Osteoblast (primary cell): ENCODE measurements around the gene CX3CR1. TPM values are rescaled to one million over a fixed set of nuclear protein-coding genes. Genes with fewer than 3 reads are reported as not detected.

Source experiments
- DNase-seq: peaks from one replicate; pipeline ENCODE4 v3.0.0; 2011; ENCODE audit warnings: low spot score, mixed read lengths; ENCODE audit not compliant: insufficient read length; ENCODE audit errors: missing footprints
- H2AFZ ChIP-seq: 2 replicates; pipeline ENCODE4 v1.6.0; 2011; ENCODE audit warnings: mild to moderate bottlenecking, low read length
- H3K27ac ChIP-seq: 2 replicates; pipeline ENCODE4 v1.5.1; 2011; ENCODE audit warnings: mild to moderate bottlenecking, low read depth, low read length, moderate library complexity
- H3K27me3 ChIP-seq: 2 replicates; pipeline ENCODE4 v1.6.0; 2012; ENCODE audit warnings: mild to moderate bottlenecking, control low read depth, inconsistent platforms, low read length, moderate library complexity; ENCODE audit not compliant: insufficient read depth
- H3K36me3 ChIP-seq: 2 replicates; pipeline ENCODE4 v1.5.1; 2011; ENCODE audit warnings: mild to moderate bottlenecking, low read length, control low read depth, moderate library complexity; ENCODE audit not compliant: insufficient read depth
- H3K4me1 ChIP-seq: 2 replicates; pipeline ENCODE4 v1.5.1; 2011; ENCODE audit warnings: mild to moderate bottlenecking, low read length, control low read depth, moderate library complexity; ENCODE audit not compliant: insufficient read depth
- H3K4me2 ChIP-seq: 2 replicates; pipeline ENCODE4 v1.6.0; 2011; ENCODE audit warnings: mild to moderate bottlenecking, low read length; ENCODE audit not compliant: insufficient read depth
- H3K4me3 ChIP-seq: fragments of 200-600 bp; sonication (generic); 3 replicates; pipeline ENCODE4 v1.5.1; 2012; ENCODE audit warnings: mild to moderate bottlenecking, low read length, inconsistent platforms; ENCODE audit not compliant: insufficient read depth
- H3K79me2 ChIP-seq: 2 replicates; pipeline ENCODE4 v1.6.0; 2012; ENCODE audit warnings: mild to moderate bottlenecking, low read length, control low read depth, inconsistent platforms; ENCODE audit not compliant: insufficient read depth
- H3K9me3 ChIP-seq: 2 replicates; pipeline ENCODE4 v1.5.1; 2011; ENCODE audit warnings: low read depth, low read length, control low read depth
- H4K20me1 ChIP-seq: 2 replicates; pipeline ENCODE4 v1.6.0; 2012; ENCODE audit warnings: mild to moderate bottlenecking, low read length, control low read depth; ENCODE audit not compliant: insufficient read depth
- total RNA-seq: library from RNA; depleted of rRNA; stranded (reverse); fragments of >200 nt; gene quantifications from 2 replicates; pipeline ENCODE4 v1.2.3, GENCODE V29; 2012
- TF ChIP-seq, protein P1 (sequence below): IDR thresholded peaks from 2 replicates; pipeline ENCODE4 v1.5.1; 2011; ENCODE audit warnings: mild to moderate bottlenecking, low read depth, low read length, moderate library complexity; ENCODE audit errors: extremely low read depth

The CX3CR1 gene
- total RNA-seq, 1 donor: under 0.01 TPM

DNA sequence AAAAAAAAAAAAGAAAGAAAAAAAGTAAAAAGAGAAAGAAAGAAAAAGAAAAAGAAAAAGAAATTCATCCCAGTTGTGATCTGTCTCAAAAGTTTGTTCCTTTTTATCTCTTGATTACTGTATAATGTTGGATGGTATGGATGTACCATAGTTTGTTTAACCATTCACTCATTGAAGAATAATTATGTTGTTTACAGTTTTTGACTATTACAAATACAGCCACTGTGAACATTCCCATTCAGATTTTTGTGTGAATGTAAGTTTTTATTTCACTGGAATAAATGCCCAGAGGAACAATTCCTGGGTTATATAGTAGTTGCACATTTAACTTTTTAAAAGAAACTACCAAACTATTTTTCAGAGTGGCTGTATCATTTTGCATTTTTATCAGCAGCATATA lies 39.4 kb upstream of the CX3CR1 start:
- no peaks in the 10 kb centered on the region for H4K20me1 ChIP-seq
- no peak for DNase-seq
- H3K4me1 ChIP-seq: no peaks in the 10 kb centered on the region
- no peaks in the 10 kb centered on the region for H3K27me3 ChIP-seq
- no peak overlapping the region for H3K27ac ChIP-seq
- no peak overlapping the region for H2AFZ ChIP-seq
- no peaks in the 10 kb centered on the region for H3K9me3 ChIP-seq
- no peaks in the 10 kb centered on the region for H3K79me2 ChIP-seq
- TF ChIP-seq, protein P1, sequence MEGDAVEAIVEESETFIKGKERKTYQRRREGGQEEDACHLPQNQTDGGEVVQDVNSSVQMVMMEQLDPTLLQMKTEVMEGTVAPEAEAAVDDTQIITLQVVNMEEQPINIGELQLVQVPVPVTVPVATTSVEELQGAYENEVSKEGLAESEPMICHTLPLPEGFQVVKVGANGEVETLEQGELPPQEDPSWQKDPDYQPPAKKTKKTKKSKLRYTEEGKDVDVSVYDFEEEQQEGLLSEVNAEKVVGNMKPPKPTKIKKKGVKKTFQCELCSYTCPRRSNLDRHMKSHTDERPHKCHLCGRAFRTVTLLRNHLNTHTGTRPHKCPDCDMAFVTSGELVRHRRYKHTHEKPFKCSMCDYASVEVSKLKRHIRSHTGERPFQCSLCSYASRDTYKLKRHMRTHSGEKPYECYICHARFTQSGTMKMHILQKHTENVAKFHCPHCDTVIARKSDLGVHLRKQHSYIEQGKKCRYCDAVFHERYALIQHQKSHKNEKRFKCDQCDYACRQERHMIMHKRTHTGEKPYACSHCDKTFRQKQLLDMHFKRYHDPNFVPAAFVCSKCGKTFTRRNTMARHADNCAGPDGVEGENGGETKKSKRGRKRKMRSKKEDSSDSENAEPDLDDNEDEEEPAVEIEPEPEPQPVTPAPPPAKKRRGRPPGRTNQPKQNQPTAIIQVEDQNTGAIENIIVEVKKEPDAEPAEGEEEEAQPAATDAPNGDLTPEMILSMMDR: no peak
- H3K4me3 ChIP-seq: no peak overlapping the region
- no peaks in the 10 kb centered on the region for H3K36me3 ChIP-seq
- no peak overlapping the region for H3K4me2 ChIP-seq

GRCh38 chr3:39318301-39318700 lies 38.5 kb upstream of the CX3CR1 start:
- H3K27ac ChIP-seq: no peak overlapping the region
- no peak for DNase-seq
- no peaks in the 10 kb centered on the region for H3K4me1 ChIP-seq
- TF ChIP-seq, protein P1: no peak
- H3K9me3 ChIP-seq: no peaks in the 10 kb centered on the region
- H3K27me3 ChIP-seq: no peaks in the 10 kb centered on the region
- no peak overlapping the region for H3K4me3 ChIP-seq
- H2AFZ ChIP-seq: no peak overlapping the region
- no peaks in the 10 kb centered on the region for H3K36me3 ChIP-seq
- no peaks in the 10 kb centered on the region for H3K79me2 ChIP-seq
- no peak overlapping the region for H3K4me2 ChIP-seq
- no peaks in the 10 kb centered on the region for H4K20me1 ChIP-seq

DNA sequence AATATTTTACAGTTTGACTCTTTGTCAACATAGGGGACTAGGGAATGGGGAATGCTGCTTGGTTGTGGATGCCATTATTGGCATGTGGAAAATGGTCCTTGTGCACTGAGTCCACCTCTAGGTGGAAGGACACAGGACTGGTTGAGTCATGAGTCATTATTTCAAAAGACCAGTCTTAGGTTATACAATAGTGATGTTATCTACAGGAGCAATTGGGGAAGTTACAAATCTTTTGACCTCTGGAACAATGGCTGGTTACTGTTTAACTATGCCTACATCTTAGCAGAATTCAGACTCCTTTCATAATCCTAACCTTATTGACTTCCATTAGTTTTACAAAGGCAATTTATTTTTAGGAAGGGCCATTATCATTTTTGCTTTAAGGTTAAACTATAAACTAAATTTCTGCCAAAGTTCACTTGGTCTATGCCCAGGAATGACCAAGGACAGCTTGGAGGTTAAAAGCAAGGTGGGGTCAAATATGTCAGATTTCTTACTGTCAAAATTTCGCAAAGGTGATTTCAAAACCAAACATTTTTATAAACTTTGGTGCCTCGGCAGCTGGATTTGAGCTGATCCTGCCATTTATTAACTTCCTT lies 37.8 kb upstream of the CX3CR1 start:
- no peaks in the 10 kb centered on the region for H3K4me1 ChIP-seq
- H3K4me3 ChIP-seq: no peak overlapping the region
- H4K20me1 ChIP-seq: no peaks in the 10 kb centered on the region
- TF ChIP-seq, protein P1: no peak
- no peak for DNase-seq
- no peaks in the 10 kb centered on the region for H3K9me3 ChIP-seq
- no peaks in the 10 kb centered on the region for H3K36me3 ChIP-seq
- no peaks in the 10 kb centered on the region for H3K27me3 ChIP-seq
- H3K27ac ChIP-seq: no peak overlapping the region
- no peaks in the 10 kb centered on the region for H3K79me2 ChIP-seq
- no peak overlapping the region for H2AFZ ChIP-seq
- H3K4me2 ChIP-seq: no peak overlapping the region

DNA sequence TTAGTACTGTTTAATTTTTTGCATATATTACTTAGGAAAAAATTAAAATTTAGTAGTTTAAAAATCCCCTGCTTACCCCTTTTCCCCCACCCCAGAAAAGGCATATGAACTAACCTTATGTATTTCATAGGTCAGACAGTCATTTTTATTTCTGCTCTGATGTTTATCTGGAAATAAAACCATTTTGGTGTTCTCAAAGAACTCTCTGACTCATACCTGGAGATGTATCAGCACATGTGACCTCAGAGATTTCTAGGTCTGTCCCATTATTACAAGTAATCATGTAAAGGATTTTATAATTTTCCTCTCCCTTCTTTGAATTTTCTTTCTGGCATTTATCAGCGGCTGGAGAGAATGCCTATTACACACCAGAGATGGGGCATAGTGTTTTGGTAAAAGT lies 35.6 kb upstream of the CX3CR1 start:
- H3K27me3 ChIP-seq: no peaks in the 10 kb centered on the region
- H3K9me3 ChIP-seq: no peaks in the 10 kb centered on the region
- H3K27ac ChIP-seq: no peak overlapping the region
- DNase-seq: no peak
- H3K4me2 ChIP-seq: no peak overlapping the region
- H3K4me3 ChIP-seq: no peak overlapping the region
- no peaks in the 10 kb centered on the region for H3K36me3 ChIP-seq
- H4K20me1 ChIP-seq: no peaks in the 10 kb centered on the region
- no peak overlapping the region for H2AFZ ChIP-seq
- no peaks in the 10 kb centered on the region for H3K4me1 ChIP-seq
- no peaks in the 10 kb centered on the region for H3K79me2 ChIP-seq
- TF ChIP-seq, protein P1: no peak
